ENCODE measurements around the gene VDAC1.
"Not testable (repeated sequence)": the region's sequence is repeated elsewhere in the genome, so short reads cannot be mapped to it uniquely, and the experiment has no call there.

The VDAC1 gene

DNA sequence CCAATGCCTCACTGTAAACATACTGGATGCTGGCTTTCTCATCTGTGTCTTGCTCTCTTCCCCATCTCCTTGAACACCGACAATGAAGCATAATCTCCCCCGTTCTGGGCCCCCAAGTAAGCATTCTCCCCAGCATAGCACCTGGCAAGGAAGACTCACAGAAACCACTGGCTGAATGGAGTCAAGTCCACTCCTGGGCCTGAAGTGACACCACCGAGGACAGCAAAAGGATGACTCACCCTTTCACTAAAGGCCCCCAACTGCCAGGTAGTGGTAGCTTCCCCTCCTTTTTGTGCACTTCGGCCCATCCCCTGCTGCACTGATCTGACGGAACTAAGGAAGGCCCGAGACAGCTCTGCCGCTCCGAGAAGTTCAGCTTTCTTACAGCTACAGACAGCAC is 9.4 kb downstream of the VDAC1 start:
- DNase-seq (ENCODE audit: low read depth): no peak

DNA sequence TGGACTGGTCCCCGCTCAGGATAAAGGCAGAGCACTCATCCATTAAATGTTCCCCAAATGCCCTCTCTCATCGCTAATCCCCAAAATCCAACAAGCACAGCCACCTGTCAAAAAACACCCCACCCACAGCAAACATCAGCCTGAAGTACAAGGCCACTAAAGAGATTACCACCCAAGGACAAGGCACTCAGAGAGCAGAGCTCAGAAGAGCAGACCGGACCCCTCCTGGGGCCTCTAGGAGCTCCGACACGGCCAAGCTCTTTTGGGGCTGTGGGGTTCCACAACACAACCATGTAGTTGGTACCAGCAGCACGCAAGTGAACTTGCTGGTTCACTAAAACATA is 9.8 kb downstream of the VDAC1 start:
- no peak for DNase-seq (ENCODE audit: low read depth)

DNA sequence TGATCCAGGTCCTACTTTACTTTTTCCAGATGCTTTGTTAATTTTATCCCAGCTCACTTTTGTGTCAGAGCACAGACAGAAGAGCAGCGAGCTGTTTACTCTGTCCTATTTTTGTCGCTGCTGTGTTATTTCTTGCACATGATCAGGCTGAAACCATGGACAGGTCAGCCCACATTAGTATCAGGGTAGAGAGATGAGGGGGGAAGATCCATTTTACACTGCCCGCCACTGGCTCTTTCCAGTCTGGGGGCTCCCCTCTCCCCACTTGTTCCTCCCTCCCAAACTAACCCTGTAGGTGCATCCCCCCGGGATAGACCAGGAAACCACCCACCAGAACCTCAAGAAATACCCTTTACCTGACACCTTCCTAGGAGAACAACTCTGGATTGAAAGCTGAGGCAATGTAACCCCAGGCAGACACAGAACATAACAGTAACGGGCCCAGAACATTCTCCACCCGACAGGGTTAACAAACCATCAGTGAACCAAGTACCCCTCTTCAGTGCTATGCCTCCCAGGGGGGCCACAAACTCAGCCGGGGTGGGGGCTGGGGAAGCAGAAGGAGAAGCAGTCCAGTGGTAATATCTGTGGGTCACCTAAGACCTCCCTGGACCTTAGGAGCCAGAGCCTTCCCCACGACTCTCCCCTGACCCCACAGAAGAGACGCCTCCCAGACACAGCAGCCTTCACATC is 10.3 kb downstream of the VDAC1 start:
- DNase-seq (ENCODE audit: low read depth): no peak

DNA sequence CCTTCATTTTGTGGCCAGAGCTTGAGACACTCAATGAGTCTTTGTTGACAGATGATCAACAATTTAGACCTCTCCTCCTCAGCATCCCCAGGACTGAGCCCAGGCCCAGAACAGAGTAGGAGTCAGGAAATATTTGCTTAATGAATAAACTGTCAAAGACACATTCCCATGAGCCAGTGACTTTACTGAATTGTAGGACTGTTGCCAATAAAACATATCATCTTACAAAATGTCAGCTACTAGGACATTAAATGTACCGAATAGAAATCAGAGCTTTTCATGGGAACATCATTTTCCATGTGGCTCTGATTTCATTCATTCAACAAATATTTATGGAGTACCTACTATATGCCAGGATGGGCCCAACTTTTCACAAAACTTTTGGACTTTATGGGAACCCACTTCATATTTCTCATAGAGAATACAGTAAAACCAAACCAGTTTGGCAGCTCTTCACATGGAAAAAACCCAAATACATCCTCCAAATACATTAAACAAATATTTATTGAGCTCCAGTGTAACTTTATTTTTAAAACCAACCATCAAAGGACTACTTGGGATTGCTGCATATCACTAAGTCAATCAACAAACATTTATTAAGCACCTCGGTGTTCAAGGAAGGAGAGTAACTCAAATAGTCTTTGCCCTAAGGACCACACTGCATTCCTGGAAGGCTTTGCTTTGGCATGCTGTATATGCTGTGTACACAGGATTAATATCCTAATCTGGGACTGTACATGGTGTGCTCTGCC is 11.4 kb downstream of the VDAC1 start:
- DNase-seq (ENCODE audit: low read depth): no peak

DNA sequence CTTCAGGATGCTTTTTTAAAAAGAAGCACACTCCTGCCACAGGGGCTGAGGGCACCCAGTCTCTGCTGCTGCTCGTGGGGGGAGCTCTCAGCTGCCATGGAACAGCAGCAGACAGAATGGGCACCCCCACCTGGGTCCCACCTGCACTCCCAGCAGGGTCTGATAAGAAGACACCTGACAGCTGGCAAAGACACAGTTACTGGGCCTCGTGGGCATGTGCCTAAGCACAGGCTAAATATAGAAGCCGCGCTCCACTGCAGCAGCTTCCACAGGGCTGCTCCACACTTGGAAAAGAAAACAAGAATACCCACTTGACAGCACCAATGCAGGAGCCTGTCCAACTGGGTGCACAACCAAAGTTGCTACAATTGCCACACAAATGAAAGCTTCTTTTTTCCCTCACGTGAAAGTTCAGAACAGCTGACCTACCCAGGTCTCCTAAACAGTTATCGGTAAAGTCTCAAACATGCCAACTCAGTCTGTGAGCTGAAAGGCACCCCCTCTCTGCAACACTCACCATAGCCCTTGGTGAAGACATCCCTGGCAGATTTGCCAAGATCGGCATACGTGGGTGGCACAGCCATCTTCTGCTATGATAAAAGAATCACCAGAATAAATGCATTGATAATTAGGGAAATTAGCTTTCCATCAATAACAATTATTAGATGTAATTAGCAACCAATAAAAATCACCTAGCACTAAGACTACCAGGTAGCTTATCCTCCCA is 12.2 kb downstream of the VDAC1 start:
- no peak for DNase-seq (ENCODE audit: low read depth)

- no peak for DNase-seq (ENCODE audit: low read depth)
Measured at GRCh38 chr5:133991171-133991910, 13.4 kb downstream of the VDAC1 start.

DNA sequence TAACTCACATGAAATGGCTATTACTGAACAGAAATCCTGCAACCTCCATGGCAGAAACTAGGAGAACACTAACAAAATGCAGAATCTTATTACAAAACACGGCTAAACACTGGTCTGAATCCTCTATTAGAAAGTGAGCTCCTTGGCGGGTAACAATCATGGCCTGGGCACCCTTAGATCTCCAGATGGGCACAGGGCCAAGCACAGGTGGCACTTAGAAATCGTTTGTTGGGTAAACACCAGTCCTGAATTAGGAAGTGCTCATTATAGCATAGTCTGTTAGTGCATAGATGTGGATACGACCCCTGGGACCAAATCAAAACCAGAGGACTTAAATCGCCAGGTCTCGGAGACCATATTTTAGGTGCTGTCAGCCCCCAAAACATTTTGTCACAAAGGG is 14.4 kb downstream of the VDAC1 start:
- DNase-seq (ENCODE audit: low read depth): no peak

- no peak for DNase-seq (ENCODE audit: low read depth)
Measured at GRCh38 chr5:133985540-133986180, 19.1 kb downstream of the VDAC1 start.

- no peak for DNase-seq (ENCODE audit: low read depth)
Measured at GRCh38 chr5:133983674-133984073, 21.1 kb downstream of the VDAC1 start.

GRCh38 chr5:133981714-133982113 is 23.1 kb downstream of the VDAC1 start:
- no peak for DNase-seq (ENCODE audit: low read depth)

DNA sequence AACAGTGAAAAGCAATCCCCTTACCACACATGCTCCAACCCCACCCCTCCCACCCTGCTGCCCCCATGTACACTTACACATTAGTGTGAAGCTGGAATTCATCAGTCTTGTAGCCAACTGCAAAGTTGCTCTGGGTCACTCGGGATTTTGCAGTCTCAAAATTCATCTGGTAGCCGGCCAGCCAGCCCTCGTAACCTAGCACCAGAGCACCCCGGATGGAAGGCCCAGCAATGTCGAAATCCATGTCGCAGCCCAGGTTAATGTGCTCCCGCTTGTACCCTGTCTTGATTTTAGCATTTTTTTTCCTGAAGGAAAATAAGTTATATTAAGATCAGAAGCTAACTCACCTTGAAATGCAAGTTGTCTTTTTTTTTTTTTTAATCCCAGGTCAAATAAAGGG is 24.1 kb downstream of the VDAC1 start:
- DNase-seq (ENCODE audit: low read depth): no peak

- no peak for DNase-seq (ENCODE audit: low read depth)
Measured at GRCh38 chr5:133978943-133979342, 25.8 kb downstream of the VDAC1 start.

GRCh38 chr5:133977858-133978257 is 26.9 kb downstream of the VDAC1 start:
- no peak for DNase-seq (ENCODE audit: low read depth)

DNA sequence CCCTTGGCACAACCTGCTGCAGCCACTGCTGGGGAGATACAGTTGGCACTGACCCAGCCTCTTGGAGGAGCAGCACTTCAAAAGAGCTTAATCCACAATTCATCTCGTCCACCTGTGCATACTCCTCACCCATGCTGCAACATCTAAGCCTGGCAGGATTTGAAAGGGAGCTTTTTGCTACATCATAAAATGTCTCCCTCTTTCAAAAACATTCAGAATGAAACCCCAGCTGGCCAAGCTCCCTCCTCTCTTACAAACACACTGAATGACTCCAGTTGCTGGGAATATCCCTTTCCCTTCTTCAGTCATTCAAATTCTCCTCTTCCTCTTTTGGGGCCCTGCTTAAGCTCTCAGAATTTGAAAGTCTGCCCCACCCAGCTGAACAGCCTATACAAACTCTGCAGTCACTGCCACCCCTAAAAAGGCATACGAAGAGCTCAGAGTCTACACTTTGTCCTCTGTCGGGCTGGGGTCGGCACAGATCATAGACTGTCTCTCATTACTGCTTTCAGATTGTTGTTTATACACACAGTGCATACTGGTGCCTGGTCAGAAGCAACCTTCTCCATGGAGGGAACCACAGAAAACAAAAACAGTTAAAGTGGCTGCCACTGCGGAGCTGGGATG is 27.5 kb downstream of the VDAC1 start:
- no peak for DNase-seq (ENCODE audit: low read depth)

- DNase-seq (ENCODE audit: low read depth): not testable (repeated sequence)
Measured at GRCh38 chr5:133975546-133975945, 29.2 kb downstream of the VDAC1 start.

- DNase-seq (ENCODE audit: low read depth): no peak
Measured at GRCh38 chr5:133974142-133974541, 30.6 kb downstream of the VDAC1 start.

DNA sequence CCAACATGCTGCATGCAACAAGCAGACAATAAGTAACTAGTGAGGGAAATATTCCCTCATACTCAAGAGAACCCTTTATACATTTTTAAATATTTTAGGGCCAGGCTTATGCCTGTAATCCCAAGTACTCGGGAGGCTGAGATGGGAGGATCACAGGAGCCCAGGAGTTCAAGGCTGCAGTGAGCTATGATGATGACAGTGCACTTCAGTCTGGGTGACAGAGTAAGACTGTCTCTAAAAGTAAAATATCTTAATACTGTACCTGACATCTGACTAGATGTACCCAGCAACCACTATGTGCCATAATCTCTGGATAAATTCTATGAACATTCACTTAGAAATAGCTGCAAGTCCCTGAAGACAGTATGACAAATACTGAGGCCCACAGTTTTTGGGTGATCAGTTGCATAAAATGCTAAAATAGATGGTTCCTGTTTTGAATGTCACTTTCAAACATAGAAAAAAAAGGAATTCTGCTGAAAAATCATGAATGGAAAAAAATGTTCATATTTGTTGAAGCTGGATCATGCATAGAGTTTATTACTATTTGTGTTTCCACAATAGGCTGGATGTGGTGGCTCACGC is 34.4 kb downstream of the VDAC1 start:
- no peak for DNase-seq (ENCODE audit: low read depth)

GRCh38 chr5:133969654-133970324 is 35.0 kb downstream of the VDAC1 start:
- DNase-seq (ENCODE audit: low read depth): no peak

DNA sequence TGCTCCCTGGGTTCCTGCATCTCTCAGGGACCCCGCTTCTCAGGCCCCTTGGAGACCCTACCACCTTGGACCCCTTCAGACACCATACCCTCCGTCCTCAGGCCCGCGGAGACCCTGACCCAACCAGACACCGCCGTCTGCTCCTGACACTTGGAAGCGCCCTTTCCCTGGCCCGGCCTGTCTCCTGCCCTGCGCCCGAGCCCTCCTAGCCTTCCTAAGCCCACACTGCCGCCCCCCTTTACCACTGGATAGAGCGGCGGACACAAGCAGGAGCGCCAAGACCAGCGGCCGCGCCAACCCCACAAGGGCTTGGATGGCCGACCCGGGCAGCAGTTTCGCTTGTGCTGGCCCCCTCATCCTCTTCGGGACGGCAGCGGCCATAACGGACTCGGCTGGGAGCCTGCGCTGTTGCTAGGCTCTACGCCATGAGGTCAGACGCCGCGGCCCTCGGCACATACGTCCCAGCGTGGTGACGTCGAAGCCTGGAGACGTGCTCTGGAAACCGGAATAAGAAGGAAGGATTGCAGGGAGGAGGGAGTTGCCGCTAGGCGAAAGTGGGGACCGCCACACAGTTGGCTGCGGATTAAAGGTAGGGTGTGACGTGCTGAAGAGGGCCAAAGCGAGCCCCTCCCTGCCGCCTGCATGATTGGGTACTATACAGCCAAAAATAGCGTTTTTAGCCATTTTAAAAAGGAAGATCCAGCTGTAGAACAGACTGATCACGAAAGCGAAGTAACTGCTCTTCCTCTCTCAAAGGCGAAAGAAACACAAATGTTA is 36.4 kb downstream of the VDAC1 start, which contains the start of gene C5orf15:
TSS of gene C5orf15 (minus strand) at position 422 of the 777 bp plus-strand sequence. CDS start at position 381, 41 bp downstream.
- peak; percentile 72 for DNase-seq (ENCODE audit: low read depth)
